Gastrocnemius medialis (tissue), 4 donors: ENCODE results near the gene ZNF134. TPM values are rescaled to one million over a fixed set of nuclear protein-coding genes. Genes with fewer than 3 reads are reported as not detected.

Experiments used
- ATAC-seq, 2 donors: fragments of 150-250 bp; one replicate each; pipeline ENCODE4 v1.9.1; 2016
- DNase-seq, 2 donors: peaks; one replicate each; pipeline ENCODE4 v3.0.0-alpha.2; 2019
- H3K27ac ChIP-seq, 4 donors: fragments of 200-600 bp; sonication (generic); 1 replicate in 1 of 4; 2 replicates in 3 of 4; pipeline ENCODE4 v1.5.1; 2016 to 2018; ENCODE audit warnings: mild to moderate bottlenecking in 2 of 4, moderate library complexity in 1 of 4
- H3K27me3 ChIP-seq, 3 donors: fragments of 200-600 bp; sonication (generic) in 2 of 3; 1 replicate in 1 of 3; 2 replicates in 2 of 3; pipeline versions ENCODE4 v1.5.1 to v1.6.0; 2016 to 2019; ENCODE audit warnings: mild to moderate bottlenecking in 1 of 3, moderate library complexity in 1 of 3
- H3K36me3 ChIP-seq, 2 donors: fragments of 200-600 bp; sonication (generic) in 1 of 2; one replicate each; pipeline ENCODE4 v1.5.1; 2017 to 2018
- H3K4me1 ChIP-seq, 2 donors: fragments of 200-600 bp; sonication (generic) in 1 of 2; one replicate each; pipeline ENCODE4 v1.5.1; 2016 to 2017; ENCODE audit warnings: mild to moderate bottlenecking in 2 of 2
- H3K4me3 ChIP-seq, 4 donors: fragments of 200-600 bp; sonication (generic) in 3 of 4; 1 replicate in 1 of 4; 2 replicates in 3 of 4; pipeline ENCODE4 v1.5.1; 2016 to 2019; ENCODE audit warnings: mild to moderate bottlenecking in 2 of 4
- H3K9me3 ChIP-seq, 3 donors: fragments of 200-600 bp; sonication (generic) in 2 of 3; 1 replicate in 1 of 3; 2 replicates in 2 of 3; pipeline ENCODE4 v1.5.1; 2016 to 2019
- POLR2A ChIP-seq, 2 donors: fragments of 450-650 bp; IDR thresholded peaks; one replicate each; pipeline ENCODE4 v1.6.1; 2017; ENCODE audit warnings: antibody characterized with exemption in 2 of 2, mild to moderate bottlenecking in 2 of 2, moderate library complexity in 2 of 2
- in situ Hi-C, 4 donors: fragments of 200-750 bp; cut with MboI; loops; one replicate each; pipeline versions ENCODE4 v1.15.0 to v1.8.0; 2017; ENCODE audit warnings: low sequenced_read_pairs in 4 of 4
- intact Hi-C: fragments of 100-400 bp; cut with DNase I; formaldehyde crosslinking; loops from one replicate; pipeline ENCODE4 v1.15.1; 2023; ENCODE audit warnings: low total_unique reads
- total RNA-seq, 4 donors: library from RNA; depleted of rRNA; stranded (reverse); fragments of >200 nt; gene quantifications; one replicate each; pipeline versions ENCODE4 v1.1.0 to v1.2.3, GENCODE V29; 2016
- TF ChIP-seq, protein P1 (sequence below), 5 experiments: fragments of 450-650 bp in 3 of 5; fragments of 200-600 bp in 2 of 5; sonication (generic) in 2 of 5; IDR thresholded peaks in 4 of 5; conservative IDR thresholded peaks in 1 of 5; 1 replicate in 4 of 5; 2 replicates in 1 of 5; pipeline ENCODE4 v1.5.1; 2016 to 2019; ENCODE audit warnings: antibody characterized with exemption in 5 of 5, mild to moderate bottlenecking in 3 of 5, moderate library complexity in 3 of 5

Gene ZNF134
- total RNA-seq, 4 donors from 2014 or later: 4.2 to 13.1 (median 8.0) TPM

DNA sequence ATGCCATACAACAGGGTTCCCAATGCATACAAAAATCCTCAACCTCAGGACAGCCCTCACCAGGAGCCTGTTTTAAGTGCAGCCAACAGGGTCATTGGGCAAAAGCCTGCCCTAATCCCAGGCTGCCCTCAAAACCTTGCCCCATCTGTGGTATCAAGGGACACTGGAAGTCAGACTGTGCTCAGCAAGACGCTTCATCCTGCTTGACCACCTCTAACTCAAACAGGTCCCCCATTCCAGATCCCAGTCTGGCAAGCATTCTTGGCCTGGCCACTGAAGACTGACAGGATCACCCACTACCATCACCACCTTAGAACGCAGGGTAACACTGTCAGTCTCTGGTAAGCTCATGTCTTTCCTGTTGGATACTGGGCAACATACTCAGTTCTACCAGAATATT is 39.6 kb downstream of the ZNF134 start:
- TF ChIP-seq, protein P1, sequence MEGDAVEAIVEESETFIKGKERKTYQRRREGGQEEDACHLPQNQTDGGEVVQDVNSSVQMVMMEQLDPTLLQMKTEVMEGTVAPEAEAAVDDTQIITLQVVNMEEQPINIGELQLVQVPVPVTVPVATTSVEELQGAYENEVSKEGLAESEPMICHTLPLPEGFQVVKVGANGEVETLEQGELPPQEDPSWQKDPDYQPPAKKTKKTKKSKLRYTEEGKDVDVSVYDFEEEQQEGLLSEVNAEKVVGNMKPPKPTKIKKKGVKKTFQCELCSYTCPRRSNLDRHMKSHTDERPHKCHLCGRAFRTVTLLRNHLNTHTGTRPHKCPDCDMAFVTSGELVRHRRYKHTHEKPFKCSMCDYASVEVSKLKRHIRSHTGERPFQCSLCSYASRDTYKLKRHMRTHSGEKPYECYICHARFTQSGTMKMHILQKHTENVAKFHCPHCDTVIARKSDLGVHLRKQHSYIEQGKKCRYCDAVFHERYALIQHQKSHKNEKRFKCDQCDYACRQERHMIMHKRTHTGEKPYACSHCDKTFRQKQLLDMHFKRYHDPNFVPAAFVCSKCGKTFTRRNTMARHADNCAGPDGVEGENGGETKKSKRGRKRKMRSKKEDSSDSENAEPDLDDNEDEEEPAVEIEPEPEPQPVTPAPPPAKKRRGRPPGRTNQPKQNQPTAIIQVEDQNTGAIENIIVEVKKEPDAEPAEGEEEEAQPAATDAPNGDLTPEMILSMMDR (IDR thresholded peaks at IDR 0.05 in 4 of 5, conservative IDR thresholded peaks at IDR 0.05 in 1 of 5): no peak
- no peak for TF ChIP-seq POLR2A (IDR thresholded peaks at IDR 0.05)
- intact Hi-C loops (no loop called here), in situ Hi-C loops (no loop called here)
- Histone ChIP-seq H3K27me3 (peaks cover 0 to 5% (median 0%) of the 10 kb centered on the region in 3 donors), H3K36me3 (no peaks in the 10 kb centered on the region), H3K9me3 (no peaks in the 10 kb centered on the region), H3K27ac (no peak overlapping the region), H3K4me1 (no peaks in the 10 kb centered on the region), H3K4me3 (no peak overlapping the region)
- ATAC-seq (no peak), DNase-seq (no peak)

DNA sequence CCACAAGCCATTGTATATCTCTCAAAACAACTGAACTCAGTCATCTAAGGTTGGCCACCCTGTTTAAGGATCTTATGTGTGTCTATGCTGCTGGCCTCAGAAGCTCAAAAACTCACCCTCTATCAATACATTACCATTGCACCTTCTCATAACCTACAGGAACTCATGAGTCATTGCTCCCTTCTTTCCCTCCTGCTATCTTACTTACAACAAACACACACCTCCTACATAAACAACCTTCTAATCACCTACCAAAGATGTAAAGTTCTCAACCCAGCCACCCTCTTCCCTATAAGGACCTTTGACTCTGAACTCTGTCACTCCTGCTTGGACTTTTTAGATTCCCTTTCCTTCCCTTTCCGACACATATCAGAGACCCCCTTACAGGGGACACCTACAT is 41.4 kb downstream of the ZNF134 start:
- in situ Hi-C loops (no loop called here), intact Hi-C loops (no loop called here)
- TF ChIP-seq POLR2A (IDR thresholded peaks at IDR 0.05): no peak
- TF ChIP-seq, protein P1 (IDR thresholded peaks at IDR 0.05 in 4 of 5, conservative IDR thresholded peaks at IDR 0.05 in 1 of 5): no peak
- ATAC-seq: no peak
- DNase-seq: no peak
- Histone ChIP-seq H3K27ac (no peak overlapping the region), H3K27me3 (peaks cover 0 to 5% (median 0%) of the 10 kb centered on the region in 3 donors), H3K36me3 (no peaks in the 10 kb centered on the region), H3K4me3 (no peak overlapping the region), H3K9me3 (no peaks in the 10 kb centered on the region), H3K4me1 (no peaks in the 10 kb centered on the region)

DNA sequence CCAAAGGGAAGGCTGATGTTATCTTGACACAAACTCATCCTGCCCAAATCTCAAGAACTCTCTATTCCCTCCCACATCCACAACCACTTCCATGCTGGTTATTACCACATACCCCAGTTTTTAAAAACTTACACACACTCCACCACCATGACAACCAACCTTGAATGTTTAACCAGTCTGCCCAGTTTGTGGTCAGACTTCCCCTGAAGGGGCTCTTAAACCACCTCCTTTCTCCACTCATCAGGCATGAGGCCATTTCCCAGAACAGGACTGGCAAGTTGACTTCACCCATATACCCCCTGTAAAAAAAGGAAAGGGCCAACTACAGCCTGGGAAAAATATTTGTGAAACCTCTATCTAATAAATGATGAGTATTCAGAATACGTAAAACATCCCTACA is 42.3 kb downstream of the ZNF134 start:
- ATAC-seq (no peak), DNase-seq (no peak)
- H3K27ac ChIP-seq: no peak overlapping the region
- in situ Hi-C loops: no loop called here
- intact Hi-C loops: no loop called here
- no peaks in the 10 kb centered on the region for H3K4me1 ChIP-seq
- H3K36me3 ChIP-seq: no peaks in the 10 kb centered on the region
- no peak overlapping the region for H3K4me3 ChIP-seq
- no peaks in the 10 kb centered on the region for H3K9me3 ChIP-seq
- peaks cover 0 to 5% (median 2%) of the 10 kb centered on the region in 3 donors for H3K27me3 ChIP-seq
- TF ChIP-seq, protein P1 (IDR thresholded peaks at IDR 0.05 in 4 of 5, conservative IDR thresholded peaks at IDR 0.05 in 1 of 5): no peak
- TF ChIP-seq POLR2A (IDR thresholded peaks at IDR 0.05): no peak

DNA sequence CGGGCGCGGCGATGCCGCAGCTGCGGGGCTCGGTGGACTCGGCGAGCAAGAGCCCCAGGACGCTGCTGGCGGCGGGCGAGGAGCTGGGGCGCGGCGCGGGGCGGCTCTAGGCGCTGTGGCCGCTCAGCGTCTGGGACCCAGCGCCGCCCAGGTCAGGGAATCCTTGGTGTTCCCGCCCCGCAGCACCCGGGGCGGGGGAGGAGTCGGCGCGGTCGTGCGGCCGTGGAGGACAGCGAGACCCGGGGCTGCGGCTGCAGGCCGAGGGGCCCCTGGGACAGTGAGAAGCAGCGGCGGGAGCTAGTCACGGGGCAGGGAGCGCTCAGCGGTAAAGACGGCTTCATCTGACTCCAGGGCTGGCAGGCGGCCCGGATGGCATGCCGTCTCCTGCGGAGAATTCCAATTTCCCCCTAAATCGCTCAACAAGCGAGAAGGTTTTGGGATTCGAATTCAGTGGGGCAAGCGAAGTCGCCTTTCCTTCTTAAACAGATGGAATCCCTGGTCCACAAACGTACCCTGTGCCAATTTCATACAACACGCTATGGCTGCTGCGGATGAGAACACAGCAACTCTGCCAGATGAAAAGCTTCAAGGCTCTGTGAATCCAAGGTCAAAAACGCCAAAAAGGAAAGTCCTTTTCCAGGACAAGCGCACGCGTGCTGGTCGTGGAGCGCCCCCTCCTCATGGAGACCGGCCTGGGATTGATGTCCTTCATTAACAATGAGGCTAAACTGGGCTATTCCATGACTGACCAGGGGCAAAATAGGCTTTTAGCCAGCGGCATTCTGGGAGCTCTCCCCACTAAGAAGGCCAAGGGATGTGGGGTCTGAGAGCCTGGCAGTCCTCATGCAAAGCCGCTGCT is 50.5 kb downstream of the ZNF134 start:
- Histone ChIP-seq H3K4me3 (peak overlapping the region; percentile 47 to 72 (median 60)), H3K4me1 (peaks cover 0 to 3% of the 10 kb centered on the region in 2 donors), H3K27ac (peak overlapping the region in 3 of 4 donors; percentile 28 to 61 (median 54)), H3K27me3 (peaks cover 0 to 30% (median 15%) of the 10 kb centered on the region in 3 donors), H3K9me3 (no peaks in the 10 kb centered on the region), H3K36me3 (no peaks in the 10 kb centered on the region)
- intact Hi-C loops (no loop called here), in situ Hi-C loops (no loop called here)
- DNase-seq (peak in 1 of 2 donors; percentile 16), ATAC-seq (peak; percentile 39 to 73)
- TF ChIP-seq POLR2A (IDR thresholded peaks at IDR 0.05): no peak
- TF ChIP-seq, protein P1 (IDR thresholded peaks at IDR 0.05 in 4 of 5, conservative IDR thresholded peaks at IDR 0.05 in 1 of 5): no peak
